Right ventricle myocardium inferior (tissue), 1 donor: ENCODE data around the gene E4F1. TPM values are rescaled to one million over a fixed set of nuclear protein-coding genes. Genes with fewer than 3 reads are reported as not detected.
A peak's percentile ranks its signal among the peaks of the same experiment; 100 is the strongest.

Source experiments
- ATAC-seq: fragments of 200-7000 bp; cut with Tn5 transposase; one replicate; pipeline ENCODE4 v1.9.1; 2020; ENCODE audit warnings: mild to moderate bottlenecking, moderate library complexity
- DNase-seq: peaks from one replicate; pipeline ENCODE4 v3.0.0; 2021; ENCODE audit errors: missing footprints
- intact Hi-C: fragments of 100-400 bp; cut with DNase I; formaldehyde crosslinking; loops from one replicate; pipeline ENCODE4 v1.11.0; 2022
- total RNA-seq: library from RNA; stranded (reverse); fragmentation: NEBNext Ultra II Directional; extraction: Animal tissue kit (Norgen Biotek cat#: 25700); gene quantifications from one replicate; pipeline ENCODE4 v1.2.1, GENCODE V29; 2021
- donor health status: DM: no; HTN: yes; CAD: no; lungs with severe emphysema.

Gene E4F1
- total RNA-seq, 1 donor from 2014 or later, result 14.1 TPM

DNA sequence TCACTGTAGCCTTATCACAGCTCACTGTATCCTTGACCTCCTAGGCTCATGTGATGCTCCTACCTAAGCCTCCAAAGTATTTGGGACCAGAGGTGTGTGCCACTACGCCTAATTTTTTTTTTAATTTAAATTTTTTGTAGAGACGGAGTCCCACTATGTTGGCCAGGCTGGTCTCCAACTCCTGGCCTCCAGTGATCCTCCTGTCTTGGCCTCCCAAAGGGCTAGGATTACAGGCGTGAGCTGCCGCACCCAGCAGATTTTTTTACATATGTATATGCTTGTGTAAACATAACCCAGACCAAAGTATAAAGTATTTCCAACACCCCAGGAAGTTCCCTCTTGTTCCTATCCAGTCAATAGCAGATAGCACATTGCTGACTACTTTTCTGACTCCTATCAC, 7.1 kb upstream of the E4F1 start:
- intact Hi-C loops, result no loop called here
- no peak for ATAC-seq
- no peak for DNase-seq

DNA sequence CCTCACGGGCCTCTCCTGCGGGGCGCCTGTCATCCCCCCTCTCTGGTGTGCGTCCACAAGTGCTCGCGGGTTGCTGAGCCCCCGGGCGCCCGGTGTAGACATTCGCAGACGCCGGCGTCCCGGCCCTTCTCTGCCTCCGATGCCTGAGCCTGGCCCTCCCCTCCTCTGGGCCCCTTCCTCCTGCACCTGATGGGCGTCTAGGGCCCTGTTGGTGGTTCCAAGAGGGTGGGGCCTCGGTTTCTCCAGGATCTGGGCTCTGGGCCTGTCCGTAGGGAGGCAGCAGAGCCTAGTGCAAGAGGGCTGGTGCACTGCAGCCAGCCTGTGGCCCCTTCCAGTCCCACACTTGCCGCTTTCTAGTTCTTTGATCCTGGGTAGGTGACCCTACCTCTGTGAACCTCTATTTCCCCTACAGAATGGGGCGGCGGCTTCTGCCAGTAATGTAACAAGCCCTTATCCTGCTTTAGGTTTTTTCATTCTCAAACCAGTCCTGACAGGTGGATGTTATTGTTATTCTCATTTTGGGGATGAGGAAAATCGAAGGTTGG, 623 bp downstream of the E4F1 start:
- no peak for DNase-seq
- ATAC-seq, result peak; percentile 45
- intact Hi-C loops, result loop anchor here (2.0 kb wide), 1 partner anchor 27 kb away; the partner anchor contains the start of gene ECI1

DNA sequence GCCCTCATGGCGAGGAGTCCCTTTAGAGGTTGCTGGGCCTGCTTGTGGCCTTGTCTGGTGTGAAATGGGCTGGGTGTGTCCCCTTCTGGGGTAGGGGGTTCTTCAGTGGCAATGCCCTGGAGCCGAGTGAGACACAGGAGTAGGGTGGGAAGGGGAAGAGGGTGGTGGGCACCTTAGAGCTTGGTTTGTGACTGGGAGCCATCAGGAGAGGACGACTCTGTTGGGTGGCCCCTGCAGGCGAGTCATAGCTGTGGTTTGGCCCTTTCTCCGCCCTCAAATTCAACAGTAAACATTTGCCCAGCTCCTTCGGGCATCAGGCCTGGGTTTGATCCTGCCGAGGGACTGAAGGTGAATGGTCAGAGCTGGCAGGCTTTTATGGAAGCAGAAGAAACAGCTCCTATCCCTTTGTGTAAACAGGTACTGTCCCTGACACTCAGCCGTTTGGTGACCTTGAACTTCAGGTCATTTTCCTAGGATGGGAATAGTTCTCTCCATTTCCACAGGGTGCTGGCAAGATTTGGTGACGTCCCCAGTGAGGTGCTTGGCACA, 2.9 kb downstream of the E4F1 start:
- no peak for ATAC-seq
- DNase-seq, result no peak
- intact Hi-C loops, result no loop called here

DNA sequence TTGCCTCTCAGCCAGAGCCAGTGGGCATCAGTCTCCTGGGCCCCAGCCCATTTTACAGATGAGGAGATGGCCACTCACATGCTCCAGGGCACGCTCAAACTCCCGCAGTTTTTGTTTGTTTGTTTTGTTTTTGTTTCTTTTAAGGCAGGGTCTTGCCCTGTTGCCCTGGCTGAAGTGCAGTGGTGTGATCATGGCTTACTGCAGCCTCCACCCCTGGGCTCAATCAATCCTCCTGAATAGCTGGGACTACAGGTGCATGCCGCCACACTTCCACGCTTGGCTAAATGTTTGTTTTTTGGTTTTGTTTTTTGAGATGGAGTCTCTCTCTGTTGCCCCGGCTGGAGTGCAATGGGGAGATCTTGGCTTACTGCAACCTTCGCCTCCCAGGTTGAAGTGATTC, 3.5 kb downstream of the E4F1 start:
- ATAC-seq (no peak), DNase-seq (no peak)
- intact Hi-C loops, result no loop called here

DNA sequence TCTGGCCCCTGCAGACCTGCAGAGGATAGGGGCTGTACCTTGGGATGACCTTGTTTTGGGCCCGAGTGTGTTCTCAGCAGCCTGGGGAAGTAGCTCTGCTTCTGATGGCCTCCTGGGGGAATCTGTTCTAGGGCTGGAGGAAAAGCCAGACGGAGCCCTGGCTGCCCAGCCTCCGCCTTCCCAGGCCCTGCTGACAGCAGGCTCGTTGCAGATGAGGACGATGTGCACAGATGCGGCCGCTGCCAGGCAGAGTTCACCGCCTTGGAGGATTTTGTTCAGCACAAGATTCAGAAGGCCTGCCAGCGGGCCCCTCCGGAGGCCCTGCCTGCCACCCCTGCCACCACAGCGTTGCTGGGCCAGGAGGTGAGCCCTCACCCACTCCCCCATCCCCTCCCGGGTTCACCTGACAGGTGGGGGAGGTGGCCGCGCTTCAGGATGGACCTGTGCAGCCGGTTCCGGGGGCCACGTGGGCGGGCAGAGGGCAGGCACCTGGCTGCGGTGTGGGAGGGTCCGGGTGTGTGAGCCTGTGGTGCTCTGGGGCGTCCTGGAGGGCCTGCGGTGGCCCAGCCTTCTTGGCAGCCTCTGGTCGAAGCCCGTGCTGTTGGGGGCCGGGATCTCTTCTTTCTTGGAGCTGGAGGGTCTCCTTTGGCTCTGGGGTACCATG, 4.9 kb downstream of the E4F1 start:
- no peak for DNase-seq
- ATAC-seq, result no peak
- intact Hi-C loops, result no loop called here

DNA sequence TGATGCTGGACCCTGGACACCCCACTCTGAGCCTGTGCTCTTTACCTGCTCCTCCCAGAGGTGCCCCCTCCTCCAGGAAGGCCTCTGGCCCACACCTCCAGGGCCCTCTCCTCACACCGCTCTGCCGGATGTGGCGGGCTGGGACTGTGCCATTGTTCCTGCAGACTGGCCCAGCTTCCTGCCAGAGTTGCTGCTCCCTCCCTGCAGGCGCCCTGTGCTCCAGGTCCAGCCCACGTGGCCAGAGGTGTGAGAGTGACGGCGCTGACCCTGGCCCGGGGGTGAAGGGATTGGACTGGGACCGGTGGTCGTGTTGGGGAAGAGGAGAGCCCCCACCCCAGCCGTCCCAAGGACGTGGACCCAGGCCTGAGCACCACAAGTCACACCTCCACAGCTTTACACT, 5.7 kb downstream of the E4F1 start:
- no peak for DNase-seq
- no peak for ATAC-seq
- intact Hi-C loops, result no loop called here

DNA sequence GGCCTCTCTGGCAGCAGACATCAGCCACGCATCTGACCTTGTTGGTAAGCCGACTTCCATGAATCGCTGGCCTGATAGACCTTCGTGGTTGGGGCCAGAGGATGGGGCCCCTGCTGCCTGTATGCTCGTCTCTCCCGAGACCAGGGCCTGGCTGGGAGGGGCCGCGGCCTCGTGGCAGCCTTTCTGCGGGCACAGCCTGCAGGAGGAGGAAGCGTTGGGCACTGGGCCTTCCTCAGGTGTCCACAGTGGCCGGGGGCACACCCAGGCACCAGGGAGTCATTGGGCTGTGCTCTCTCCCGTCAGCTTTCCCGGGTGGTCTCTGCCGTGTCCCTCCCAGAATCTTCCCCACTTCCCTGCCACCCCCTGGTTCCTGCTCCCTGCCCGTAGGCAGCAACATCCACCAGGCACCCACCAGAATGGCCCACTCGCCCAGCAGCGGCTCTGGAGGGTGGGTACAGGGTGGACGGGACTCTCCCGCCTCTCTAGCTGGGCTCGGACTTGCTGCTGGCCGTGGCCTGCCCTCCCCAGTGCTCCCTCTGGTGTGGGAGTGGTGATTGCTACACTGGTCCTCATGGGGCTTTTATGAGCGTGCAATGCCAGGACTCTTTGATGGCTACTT, 6.3 kb downstream of the E4F1 start:
- intact Hi-C loops, result no loop called here
- no peak for ATAC-seq
- DNase-seq, result no peak

DNA sequence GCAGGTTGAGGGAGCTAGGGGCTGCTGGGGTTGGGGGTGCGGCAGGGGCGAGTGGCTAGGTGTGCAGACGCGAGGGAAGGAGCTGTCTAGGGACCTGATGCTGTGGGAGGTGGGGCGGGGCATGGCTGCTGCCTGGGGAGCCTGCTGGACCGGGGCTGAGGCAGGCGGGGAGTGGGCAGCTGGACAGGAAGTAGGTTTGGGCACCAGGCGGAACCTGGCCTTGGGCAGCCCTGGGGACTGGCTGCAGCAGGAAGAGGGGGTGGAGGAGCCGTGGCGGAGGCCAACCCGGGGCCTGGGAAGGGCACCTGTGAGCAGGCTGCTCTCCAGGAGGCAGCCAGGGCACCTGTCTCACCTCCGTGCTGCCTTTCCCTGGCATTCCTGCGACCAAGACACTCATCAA, 7.0 kb downstream of the E4F1 start:
- DNase-seq (no peak), ATAC-seq (no peak)
- intact Hi-C loops, result no loop called here

DNA sequence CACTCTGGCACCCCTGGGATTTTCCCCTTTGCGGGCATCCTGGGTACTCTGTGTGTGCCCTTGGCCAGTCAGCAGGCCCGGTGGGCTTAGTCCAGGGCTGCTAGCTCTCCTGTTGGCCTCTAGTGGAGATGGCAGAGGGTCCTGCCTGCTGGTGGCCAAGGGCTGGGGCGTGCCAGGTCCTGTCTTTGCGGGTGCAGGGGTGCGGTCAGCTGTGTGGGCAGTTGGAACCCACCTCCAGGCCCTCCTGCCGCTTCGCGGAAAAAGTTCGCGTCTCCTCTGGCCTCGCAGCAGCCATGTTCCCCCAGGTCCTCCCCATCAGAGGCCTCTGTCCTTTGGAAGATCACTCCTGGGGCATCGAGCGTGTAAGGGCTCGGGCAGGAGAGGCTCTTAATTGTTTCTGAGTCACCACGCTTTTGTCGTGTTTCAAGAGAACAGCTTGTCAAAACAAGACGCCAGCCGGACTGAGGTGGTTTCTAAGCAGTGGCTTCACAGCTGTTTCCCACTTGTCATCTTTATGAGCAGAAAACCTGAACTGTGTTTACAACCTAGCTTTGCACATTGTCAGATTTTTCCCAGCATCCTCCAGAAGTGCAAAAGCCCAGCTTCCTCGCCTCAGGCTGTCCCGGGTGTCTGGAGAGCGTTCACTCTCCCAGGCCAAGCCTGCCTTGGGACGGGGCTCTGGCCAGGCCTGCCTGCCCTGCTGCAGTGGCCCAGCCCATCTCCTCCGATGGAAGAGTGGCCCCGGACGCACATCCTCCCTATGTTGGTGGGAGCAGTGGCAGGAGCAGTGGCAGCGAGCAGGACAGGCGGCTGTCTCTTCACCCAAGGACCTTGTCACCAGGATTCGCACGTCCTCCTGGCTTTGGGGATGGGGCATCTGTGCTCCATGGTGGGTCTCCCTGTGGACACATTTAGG, 7.9 kb downstream of the E4F1 start:
- DNase-seq (no peak), ATAC-seq (no peak)

DNA sequence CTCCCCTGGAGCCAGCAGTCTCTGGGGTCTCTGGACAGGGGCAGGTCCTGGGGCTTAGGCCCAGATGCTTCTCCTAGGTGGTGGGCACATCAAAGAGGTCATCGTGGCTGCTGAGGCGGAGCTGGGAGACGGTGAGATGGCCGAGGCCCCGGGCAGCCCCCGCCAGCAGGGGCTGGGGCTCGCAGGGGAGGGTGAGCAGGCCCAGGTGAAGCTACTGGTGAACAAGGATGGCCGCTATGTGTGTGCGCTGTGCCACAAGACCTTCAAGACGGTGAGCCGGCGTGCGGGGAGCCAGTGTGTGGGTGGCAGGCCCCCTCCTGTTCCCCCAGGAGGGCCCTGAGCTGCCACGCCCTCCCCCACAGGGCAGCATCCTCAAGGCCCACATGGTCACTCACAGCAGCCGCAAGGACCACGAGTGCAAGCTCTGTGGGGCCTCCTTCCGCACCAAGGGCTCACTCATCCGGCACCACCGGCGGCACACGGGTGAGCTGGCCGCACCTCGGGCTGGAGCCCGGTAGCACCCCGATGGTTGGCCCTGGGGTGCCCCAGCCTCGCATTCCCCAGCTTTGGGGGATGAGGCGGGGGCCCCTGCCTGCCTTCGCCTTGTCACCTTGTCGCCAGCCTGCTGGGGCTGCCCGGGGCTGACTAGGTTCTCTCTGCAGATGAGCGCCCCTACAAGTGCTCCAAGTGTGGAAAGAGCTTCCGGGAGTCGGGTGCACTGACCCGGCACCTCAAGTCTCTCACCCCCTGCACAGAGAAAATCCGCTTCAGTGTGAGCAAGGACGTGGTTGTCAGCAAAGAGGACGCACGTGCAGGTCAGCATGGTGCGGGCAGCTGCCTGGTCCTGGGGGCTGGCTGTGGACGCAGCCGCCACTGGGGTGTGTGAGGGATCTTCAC, 9.0 kb downstream of the E4F1 start:
- intact Hi-C loops, result no loop called here
- no peak for DNase-seq
- ATAC-seq, result no peak

More for the DNA sequence above, 7.9 kb downstream of the E4F1 start:
- intact Hi-C loops, result no loop called here

DNA sequence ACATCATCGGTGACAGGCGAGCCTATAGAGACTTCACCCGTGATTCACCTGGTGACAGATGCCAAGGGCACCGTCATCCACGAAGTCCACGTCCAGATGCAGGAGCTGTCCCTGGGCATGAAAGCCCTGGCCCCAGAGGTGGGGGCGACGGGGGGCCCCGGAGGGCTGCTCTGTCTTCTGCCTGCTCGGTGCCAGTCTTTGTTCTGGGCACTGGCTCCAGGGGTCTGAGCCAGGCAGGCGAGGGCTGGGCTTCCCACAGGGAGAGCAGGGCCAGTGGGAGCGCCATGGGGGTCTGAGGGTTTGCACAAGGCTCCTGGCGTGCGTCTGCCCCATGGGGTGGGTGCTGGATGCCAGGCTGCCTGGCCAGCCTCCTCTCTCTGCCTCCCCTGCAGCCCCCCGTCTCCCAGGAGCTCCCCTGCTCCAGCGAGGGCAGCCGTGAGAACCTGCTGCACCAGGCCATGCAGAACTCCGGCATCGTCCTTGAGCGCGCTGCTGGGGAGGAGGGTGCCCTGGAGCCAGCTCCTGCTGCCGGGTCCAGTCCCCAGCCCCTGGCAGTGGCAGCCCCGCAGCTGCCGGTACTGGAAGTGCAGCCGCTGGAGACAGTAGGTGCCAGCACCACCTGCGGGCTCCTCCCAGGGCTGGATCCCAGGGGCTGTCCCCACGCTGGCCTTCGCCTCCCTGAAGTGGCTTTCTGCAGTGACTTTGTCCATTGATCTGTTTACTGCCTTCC, 9.8 kb downstream of the E4F1 start:
- DNase-seq (no peak), ATAC-seq (no peak)
- intact Hi-C loops, result no loop called here

DNA sequence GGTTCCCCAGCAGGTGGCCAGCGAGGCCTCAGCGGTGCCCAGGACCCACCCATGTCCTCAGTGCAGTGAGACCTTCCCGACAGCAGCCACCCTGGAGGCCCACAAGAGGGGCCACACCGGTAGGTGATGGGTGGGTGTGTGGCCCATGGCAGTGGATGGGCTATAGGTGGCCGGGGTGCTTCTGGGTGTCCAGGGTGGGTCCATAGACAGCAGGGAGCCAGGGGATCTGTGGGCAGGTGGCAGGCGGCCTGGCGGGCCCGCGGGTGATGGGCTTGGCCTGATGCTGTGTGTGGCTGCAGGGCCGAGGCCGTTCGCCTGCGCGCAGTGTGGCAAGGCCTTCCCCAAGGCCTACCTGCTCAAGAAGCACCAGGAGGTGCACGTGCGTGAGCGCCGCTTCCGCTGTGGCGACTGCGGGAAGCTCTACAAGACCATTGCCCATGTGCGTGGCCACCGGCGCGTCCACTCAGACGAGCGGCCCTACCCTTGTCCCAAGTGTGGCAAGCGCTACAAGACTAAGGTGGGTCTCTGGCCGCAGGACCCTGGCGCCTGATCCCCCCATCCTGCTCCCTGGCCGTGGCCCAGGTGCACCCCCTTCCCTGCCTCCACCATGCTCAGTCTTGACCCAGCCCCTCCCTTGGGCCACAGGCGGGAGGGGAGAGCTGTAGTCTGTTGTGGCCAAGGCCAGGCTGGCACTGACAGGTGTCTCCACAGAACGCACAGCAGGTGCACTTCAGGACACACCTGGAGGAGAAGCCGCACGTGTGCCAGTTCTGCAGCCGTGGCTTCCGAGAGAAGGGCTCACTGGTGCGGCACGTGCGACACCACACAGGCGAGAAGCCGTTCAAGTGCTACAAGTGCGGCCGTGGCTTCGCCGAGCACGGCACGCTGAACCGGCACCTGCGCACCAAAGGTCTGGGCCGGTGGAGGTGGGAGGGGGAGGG, 10.8 kb downstream of the E4F1 start:
- DNase-seq (no peak), ATAC-seq (no peak)
- intact Hi-C loops, result no loop called here

DNA sequence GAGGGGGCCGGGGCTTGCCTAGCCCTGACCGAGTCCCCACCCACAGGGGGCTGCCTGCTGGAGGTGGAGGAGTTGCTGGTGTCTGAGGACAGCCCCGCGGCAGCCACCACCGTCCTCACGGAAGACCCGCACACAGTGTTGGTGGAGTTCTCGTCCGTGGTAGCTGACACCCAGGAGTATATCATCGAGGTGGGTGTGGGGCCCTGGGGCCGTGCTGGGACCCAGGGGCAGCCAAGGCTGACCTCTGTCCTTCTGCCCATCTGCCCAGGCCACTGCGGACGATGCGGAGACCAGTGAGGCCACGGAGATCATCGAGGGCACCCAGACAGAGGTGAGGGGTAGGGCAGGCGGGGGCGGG, 11.4 kb downstream of the E4F1 start:
- intact Hi-C loops, result no loop called here
- ATAC-seq, result no peak
- DNase-seq, result no peak

DNA sequence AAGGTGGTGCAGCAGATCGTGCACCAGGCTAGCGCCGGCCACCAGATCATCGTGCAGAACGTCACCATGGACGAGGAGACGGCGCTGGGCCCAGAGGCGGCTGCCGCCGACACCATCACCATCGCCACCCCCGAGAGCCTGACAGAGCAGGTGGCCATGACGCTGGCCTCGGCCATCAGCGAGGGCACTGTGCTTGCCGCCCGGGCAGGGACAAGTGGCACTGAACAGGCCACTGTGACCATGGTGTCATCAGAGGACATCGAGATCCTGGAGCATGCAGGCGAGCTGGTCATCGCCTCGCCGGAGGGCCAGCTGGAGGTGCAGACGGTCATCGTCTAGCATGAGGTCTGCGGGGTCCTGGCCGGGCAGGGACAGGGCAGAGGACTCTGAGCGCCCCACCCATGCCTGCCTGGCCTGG, 11.9 kb downstream of the E4F1 start:
- ATAC-seq, result no peak
- no peak for DNase-seq
- intact Hi-C loops, result no loop called here

DNA sequence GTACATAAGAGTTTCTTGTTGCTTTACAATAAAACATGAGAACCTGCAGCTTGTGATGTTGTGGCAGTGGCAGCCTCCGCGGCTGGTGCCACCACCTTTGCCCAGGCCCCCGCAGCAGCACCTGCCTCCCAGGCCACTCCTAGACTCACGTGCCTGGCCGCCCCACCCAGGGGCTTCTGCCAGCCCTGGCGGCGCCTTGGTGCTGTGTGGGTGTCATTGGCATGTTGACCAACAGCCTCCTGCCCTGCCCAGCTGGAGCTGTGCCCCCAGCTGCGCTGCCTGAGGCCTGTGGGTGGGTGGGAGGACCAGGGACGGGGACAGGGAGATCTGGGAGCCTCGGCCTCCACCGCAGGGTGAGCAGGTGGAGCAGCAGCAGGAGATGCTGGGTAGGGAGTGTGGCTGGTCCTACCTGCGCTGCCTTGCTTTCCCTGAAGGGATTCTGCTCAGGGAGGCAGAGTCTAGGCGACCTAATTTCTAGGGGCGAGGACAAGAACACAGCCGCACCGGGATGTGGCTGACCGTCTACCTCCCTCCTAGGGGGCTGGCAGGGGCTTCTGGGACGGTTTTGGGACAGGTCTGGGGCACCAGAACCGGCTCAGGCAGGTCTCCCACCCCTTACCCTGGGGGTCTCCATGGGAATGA, 12.4 kb downstream of the E4F1 start:
- ATAC-seq (no peak), DNase-seq (no peak)
- intact Hi-C loops, result no loop called here

DNA sequence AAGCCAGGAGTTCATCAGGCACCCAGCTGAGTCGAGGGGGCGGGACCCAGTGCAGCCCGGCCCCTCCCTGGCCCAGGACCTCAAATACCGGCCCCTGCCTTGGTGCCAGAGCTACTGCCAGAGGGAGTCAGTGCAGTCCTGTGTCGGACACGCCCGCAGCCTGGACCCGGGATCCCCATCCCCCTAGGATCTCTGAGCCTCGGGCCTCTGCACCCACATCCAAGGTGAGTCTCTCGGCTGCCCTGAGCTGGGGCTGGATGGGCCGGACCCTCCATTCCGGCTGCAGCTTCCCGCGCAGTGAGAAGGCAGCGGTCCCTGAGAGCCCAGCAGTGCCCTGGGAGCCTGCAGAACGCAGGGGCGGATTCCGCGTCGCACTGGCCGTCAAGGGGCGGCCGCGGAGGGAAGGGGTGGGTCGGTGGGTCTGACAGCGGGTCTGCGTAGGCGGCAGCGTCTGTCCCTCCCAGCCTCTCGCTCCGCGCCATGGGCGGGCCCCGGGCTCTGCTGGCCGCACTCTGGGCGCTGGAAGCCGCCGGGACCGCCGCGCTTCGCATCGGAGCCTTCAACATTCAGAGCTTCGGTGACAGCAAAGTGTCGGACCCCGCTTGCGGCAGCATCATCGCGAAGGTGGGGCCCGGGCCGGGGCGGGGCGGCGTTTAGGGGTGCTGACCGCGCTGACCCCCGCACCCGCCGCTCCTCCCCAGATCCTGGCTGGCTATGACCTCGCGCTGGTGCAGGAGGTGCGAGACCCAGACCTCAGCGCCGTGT, 13.1 kb downstream of the E4F1 start, which contains the start of gene DNASE1L2:
DNASE1L2 (plus strand) TSS at position 108 of the 765 bp plus-strand sequence; CDS start at position 481, 373 bp downstream.
- ATAC-seq, result peak; percentile 23
- DNase-seq, result peak; percentile 65
- intact Hi-C loops, result no loop called here
